ENCODE results near the gene CTDSPL.

Gene CTDSPL

GRCh38 chr3:38002291-38002876, 140.7 kb downstream of the CTDSPL start:
- DNase-seq, result no peak
- in situ Hi-C loops (cut with HindIII; ENCODE audit: low pct_ligation_motif_present, low pct_unique_long_range_greater_than_20kb, low sequenced_read_pairs), result no loop called here

- no peak for DNase-seq
- in situ Hi-C loops (cut with HindIII; ENCODE audit: low pct_ligation_motif_present, low pct_unique_long_range_greater_than_20kb, low sequenced_read_pairs), result no loop called here
Measured at GRCh38 chr3:38002940-38003339, 141.3 kb downstream of the CTDSPL start.

GRCh38 chr3:38003371-38003816, 141.7 kb downstream of the CTDSPL start:
- DNase-seq, result peak; percentile 30
- in situ Hi-C loops (cut with HindIII; ENCODE audit: low pct_ligation_motif_present, low pct_unique_long_range_greater_than_20kb, low sequenced_read_pairs), result no loop called here

GRCh38 chr3:38003817-38004414, 142.2 kb downstream of the CTDSPL start:
- in situ Hi-C loops (cut with HindIII; ENCODE audit: low pct_ligation_motif_present, low pct_unique_long_range_greater_than_20kb, low sequenced_read_pairs), result no loop called here

GRCh38 chr3:38004415-38005075, 142.9 kb downstream of the CTDSPL start:
- in situ Hi-C loops (cut with HindIII; ENCODE audit: low pct_ligation_motif_present, low pct_unique_long_range_greater_than_20kb, low sequenced_read_pairs), result no loop called here
- peak; percentile 57 for DNase-seq

More at GRCh38 chr3:38003817-38004414, 142.2 kb downstream of the CTDSPL start:
- no peak for DNase-seq

- in situ Hi-C loops (cut with HindIII; ENCODE audit: low pct_ligation_motif_present, low pct_unique_long_range_greater_than_20kb, low sequenced_read_pairs), result no loop called here
- no peak for DNase-seq
Measured at GRCh38 chr3:38005076-38006020, 143.7 kb downstream of the CTDSPL start.

- in situ Hi-C loops (cut with HindIII; ENCODE audit: low pct_ligation_motif_present, low pct_unique_long_range_greater_than_20kb, low sequenced_read_pairs), result no loop called here
- no peak for DNase-seq
Measured at GRCh38 chr3:38006031-38006430, 144.4 kb downstream of the CTDSPL start.

GRCh38 chr3:38006445-38006995, 144.8 kb downstream of the CTDSPL start:
- no peak for DNase-seq
- in situ Hi-C loops (cut with HindIII; ENCODE audit: low pct_ligation_motif_present, low pct_unique_long_range_greater_than_20kb, low sequenced_read_pairs), result no loop called here

GRCh38 chr3:38007754-38008090, 146.0 kb downstream of the CTDSPL start:
- in situ Hi-C loops (cut with HindIII; ENCODE audit: low pct_ligation_motif_present, low pct_unique_long_range_greater_than_20kb, low sequenced_read_pairs), result no loop called here
- no peak for DNase-seq

- in situ Hi-C loops (cut with HindIII; ENCODE audit: low pct_ligation_motif_present, low pct_unique_long_range_greater_than_20kb, low sequenced_read_pairs), result no loop called here
- DNase-seq, result no peak
Measured at GRCh38 chr3:38008191-38008701, 146.6 kb downstream of the CTDSPL start.

- DNase-seq, result no peak
- in situ Hi-C loops (cut with HindIII; ENCODE audit: low pct_ligation_motif_present, low pct_unique_long_range_greater_than_20kb, low sequenced_read_pairs), result no loop called here
Measured at GRCh38 chr3:38008971-38009580, 147.4 kb downstream of the CTDSPL start.

- in situ Hi-C loops (cut with HindIII; ENCODE audit: low pct_ligation_motif_present, low pct_unique_long_range_greater_than_20kb, low sequenced_read_pairs), result no loop called here
- DNase-seq, result no peak
Measured at GRCh38 chr3:38009807-38010591, 148.3 kb downstream of the CTDSPL start.

- in situ Hi-C loops (cut with HindIII; ENCODE audit: low pct_ligation_motif_present, low pct_unique_long_range_greater_than_20kb, low sequenced_read_pairs), result no loop called here
- no peak for DNase-seq
Measured at GRCh38 chr3:38011111-38011510, 149.4 kb downstream of the CTDSPL start.

GRCh38 chr3:38015485-38015884, 153.8 kb downstream of the CTDSPL start:
- no peak for DNase-seq
- in situ Hi-C loops (cut with HindIII; ENCODE audit: low pct_ligation_motif_present, low pct_unique_long_range_greater_than_20kb, low sequenced_read_pairs), result no loop called here

- in situ Hi-C loops (cut with HindIII; ENCODE audit: low pct_ligation_motif_present, low pct_unique_long_range_greater_than_20kb, low sequenced_read_pairs), result no loop called here
- DNase-seq, result no peak
Measured at GRCh38 chr3:38015984-38016383, 154.3 kb downstream of the CTDSPL start.

- in situ Hi-C loops (cut with HindIII; ENCODE audit: low pct_ligation_motif_present, low pct_unique_long_range_greater_than_20kb, low sequenced_read_pairs), result no loop called here
- DNase-seq, result no peak
Measured at GRCh38 chr3:38016410-38016809, 154.7 kb downstream of the CTDSPL start.

GRCh38 chr3:38016847-38017444, 155.3 kb downstream of the CTDSPL start:
- in situ Hi-C loops (cut with HindIII; ENCODE audit: low pct_ligation_motif_present, low pct_unique_long_range_greater_than_20kb, low sequenced_read_pairs), result no loop called here
- DNase-seq, result no peak
